ENCODE data around the gene CDC45. TPM values are rescaled to one million over a fixed set of nuclear protein-coding genes. Genes with fewer than 3 reads are reported as not detected.

Gene CDC45
- total and polyA plus RNA-seq, 2 donors = 5.1 to 31.7 TPM

DNA sequence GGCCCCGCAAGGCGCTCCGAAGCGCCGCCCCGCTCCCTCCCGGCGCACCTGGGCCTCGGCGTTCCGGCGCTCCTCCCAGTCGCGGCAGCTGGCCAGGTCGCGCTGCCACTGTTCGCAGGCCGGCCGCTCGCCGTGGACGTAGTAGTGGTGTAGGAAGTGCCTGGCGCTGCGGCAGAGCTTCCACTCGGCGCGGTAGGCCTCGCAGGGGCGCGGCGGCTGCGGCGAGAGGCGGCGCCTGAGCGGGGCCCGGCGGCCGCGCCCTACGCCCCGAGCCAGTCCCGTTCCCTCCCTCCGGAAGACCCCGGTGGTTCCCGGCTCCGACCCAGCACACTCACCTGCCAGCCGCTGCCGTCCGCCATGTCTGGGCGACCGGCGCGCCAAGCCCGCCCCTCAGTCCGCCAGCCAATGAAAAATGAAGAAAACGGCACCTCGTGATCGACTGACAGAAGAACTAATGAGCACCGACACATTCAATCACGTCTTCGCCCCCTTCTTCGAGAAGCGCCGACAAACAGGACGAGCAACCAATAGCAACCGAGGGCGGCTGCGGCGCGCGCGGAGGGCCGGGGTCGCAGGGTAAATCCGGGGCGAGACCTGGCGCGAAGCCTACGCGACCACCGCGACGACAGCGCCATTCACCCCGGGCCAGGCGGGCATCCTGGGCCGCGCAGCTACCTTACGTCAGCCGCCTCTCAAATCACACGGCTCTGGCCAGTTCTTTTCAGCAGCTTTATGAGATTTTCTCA, 32.2 kb upstream of the CDC45 start, which contains the start of gene C22orf39:
C22orf39 (minus strand) TSS at position 382 of the 746 bp plus-strand sequence; CDS start at position 359, 23 bp downstream.
- Histone ChIP-seq H3K4me3 (ENCODE audit: low read length in 2 of 2) (peak within 1 kb of the TSS; percentile 80 to 91), H3K4me1 (ENCODE audit: control insufficient read depth in 2 of 2, insufficient read depth in 2 of 2, low read length in 2 of 2) (peaks cover 17 to 26% of the 10 kb centered on the region in 2 donors), H3K36me3 (ENCODE audit: control insufficient read depth in 2 of 2, insufficient read depth in 2 of 2, low read length in 1 of 2) (peaks cover 20 to 32% of the 10 kb centered on the region in 2 donors), H3K27ac (ENCODE audit: low read depth in 1 of 2, low read length in 1 of 2) (peak within 1 kb of the TSS; percentile 86 to 92), H3K27me3 (ENCODE audit: control insufficient read depth in 2 of 2, insufficient read depth in 1 of 2, low read length in 1 of 2) (no peaks in the 10 kb centered on the region), H3K9me3 (ENCODE audit: control insufficient read depth in 2 of 2, insufficient read depth in 1 of 2, low read length in 1 of 2) (no peaks in the 10 kb centered on the region)
- peak; percentile 76 to 96 (median 86) for DNase-seq (ENCODE audit: low read depth in 6 of 9, low spot score in 9 of 9)
- under 1% methylated on average over 92 of the region's 92 CpGs for WGBS

DNA sequence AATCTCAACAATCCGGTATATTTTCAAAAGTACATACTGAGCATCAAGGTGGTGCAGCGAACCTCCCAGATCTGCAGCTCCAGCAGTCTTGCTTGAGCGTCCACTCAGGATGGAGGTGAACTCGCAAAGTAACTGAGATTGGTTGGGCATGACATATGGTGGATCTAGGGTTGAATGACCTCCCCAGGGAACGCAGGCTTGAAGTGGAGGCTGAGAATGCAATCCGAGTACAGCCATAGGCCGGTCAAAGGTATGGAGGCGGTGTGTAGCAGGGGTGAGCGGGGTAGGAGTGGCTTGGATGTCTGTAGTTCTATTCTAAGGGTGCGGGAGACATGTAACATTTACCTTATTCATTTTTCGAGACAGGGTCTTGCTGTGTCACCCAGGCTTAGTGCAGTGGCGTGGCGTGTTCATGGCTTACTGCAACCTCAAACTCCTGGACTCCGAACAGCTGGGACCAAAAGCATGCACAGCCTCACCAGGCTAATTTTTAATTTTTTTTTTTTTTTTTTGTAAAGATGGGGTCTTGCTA, 31.6 kb upstream of the CDC45 start:
- peak in 5 of 9 donors; percentile 15 to 47 (median 27) for DNase-seq (ENCODE audit: low read depth in 6 of 9, low spot score in 9 of 9)
- no peaks in the 10 kb centered on the region for H3K27me3 ChIP-seq (ENCODE audit: control insufficient read depth in 2 of 2, insufficient read depth in 1 of 2, low read length in 1 of 2)
- peak overlapping the region; percentile 80 to 91 for H3K4me3 ChIP-seq (ENCODE audit: low read length in 2 of 2)
- peaks cover 26 to 35% of the 10 kb centered on the region in 2 donors for H3K36me3 ChIP-seq (ENCODE audit: control insufficient read depth in 2 of 2, insufficient read depth in 2 of 2, low read length in 1 of 2)
- H3K4me1 ChIP-seq (ENCODE audit: control insufficient read depth in 2 of 2, insufficient read depth in 2 of 2, low read length in 2 of 2) = peaks cover 17 to 26% of the 10 kb centered on the region in 2 donors
- H3K27ac ChIP-seq (ENCODE audit: low read depth in 1 of 2, low read length in 1 of 2) = peak overlapping the region; percentile 86 to 92
- H3K9me3 ChIP-seq (ENCODE audit: control insufficient read depth in 2 of 2, insufficient read depth in 1 of 2, low read length in 1 of 2) = no peaks in the 10 kb centered on the region
- 21% methylated on average over 14 of the region's 14 CpGs for WGBS

- H3K27me3 ChIP-seq (ENCODE audit: control insufficient read depth in 2 of 2, insufficient read depth in 1 of 2, low read length in 1 of 2) = no peaks in the 10 kb centered on the region
- H3K4me1 ChIP-seq (ENCODE audit: control insufficient read depth in 2 of 2, insufficient read depth in 2 of 2, low read length in 2 of 2) = peaks cover 17 to 26% of the 10 kb centered on the region in 2 donors
- no peak overlapping the region for H3K27ac ChIP-seq (ENCODE audit: low read depth in 1 of 2, low read length in 1 of 2)
- peak overlapping the region in 1 of 2 donors; percentile 80 for H3K4me3 ChIP-seq (ENCODE audit: low read length in 2 of 2)
- no peak for DNase-seq (ENCODE audit: low read depth in 6 of 9, low spot score in 9 of 9)
- WGBS = 94% methylated on average over 5 of the region's 5 CpGs
- peaks cover 30 to 37% of the 10 kb centered on the region in 2 donors for H3K36me3 ChIP-seq (ENCODE audit: control insufficient read depth in 2 of 2, insufficient read depth in 2 of 2, low read length in 1 of 2)
- H3K9me3 ChIP-seq (ENCODE audit: control insufficient read depth in 2 of 2, insufficient read depth in 1 of 2, low read length in 1 of 2) = no peaks in the 10 kb centered on the region
These were observed 30.8 kb upstream of the CDC45 start for GRCh38 chr22:19448739-19449421.

GRCh38 chr22:19449422-19449767, 30.3 kb upstream of the CDC45 start:
- Histone ChIP-seq H3K4me3 (ENCODE audit: low read length in 2 of 2) (no peak overlapping the region), H3K36me3 (ENCODE audit: control insufficient read depth in 2 of 2, insufficient read depth in 2 of 2, low read length in 1 of 2) (peaks cover 29 to 36% of the 10 kb centered on the region in 2 donors), H3K27me3 (ENCODE audit: control insufficient read depth in 2 of 2, insufficient read depth in 1 of 2, low read length in 1 of 2) (no peaks in the 10 kb centered on the region), H3K27ac (ENCODE audit: low read depth in 1 of 2, low read length in 1 of 2) (no peak overlapping the region), H3K4me1 (ENCODE audit: control insufficient read depth in 2 of 2, insufficient read depth in 2 of 2, low read length in 2 of 2) (peaks cover 17 to 26% of the 10 kb centered on the region in 2 donors), H3K9me3 (ENCODE audit: control insufficient read depth in 2 of 2, insufficient read depth in 1 of 2, low read length in 1 of 2) (no peaks in the 10 kb centered on the region)
- WGBS = 94% methylated on average over 2 of the region's 2 CpGs
- DNase-seq (ENCODE audit: low read depth in 6 of 9, low spot score in 9 of 9) = no peak

DNA sequence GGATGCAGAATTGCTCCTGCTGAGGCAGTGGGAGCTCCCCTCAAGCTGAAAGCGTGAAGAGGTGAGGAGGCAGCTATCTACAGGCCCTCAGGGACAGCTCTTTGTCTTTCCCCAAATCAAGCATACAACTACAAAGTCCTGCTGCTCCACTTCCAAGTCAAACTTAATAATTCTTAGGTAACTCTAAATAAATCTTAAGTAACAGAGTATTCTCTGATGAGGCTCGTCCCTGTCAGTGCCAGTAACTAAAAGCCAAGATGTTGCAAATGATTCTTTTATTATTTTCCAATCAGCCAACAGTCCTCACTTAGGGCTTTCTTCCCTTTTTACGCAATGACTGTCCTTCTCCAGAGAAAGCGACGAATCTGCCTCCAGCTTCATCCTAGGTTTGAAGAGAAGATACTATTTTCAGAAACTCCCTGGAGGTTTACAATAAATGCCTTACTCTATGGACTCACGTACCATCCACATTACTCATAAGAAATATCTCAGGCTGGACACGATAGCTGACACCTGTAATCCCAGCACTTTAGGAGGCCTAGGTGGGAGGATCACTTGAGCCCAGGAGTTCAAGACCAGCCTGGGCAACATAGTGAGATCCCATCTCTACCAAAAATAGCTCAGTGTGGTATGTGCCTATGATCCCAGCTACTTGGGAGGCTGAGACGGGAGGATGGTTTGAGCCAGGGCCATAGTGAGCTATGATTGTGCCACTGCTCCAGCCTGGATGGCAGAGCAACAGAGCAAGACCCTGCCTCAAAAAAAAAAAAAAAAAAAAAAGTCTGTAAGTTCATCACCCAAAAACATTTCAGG, 29.2 kb upstream of the CDC45 start:
- Histone ChIP-seq H3K27me3 (ENCODE audit: control insufficient read depth in 2 of 2, insufficient read depth in 1 of 2, low read length in 1 of 2) (no peaks in the 10 kb centered on the region), H3K4me1 (ENCODE audit: control insufficient read depth in 2 of 2, insufficient read depth in 2 of 2, low read length in 2 of 2) (peaks cover 17 to 26% of the 10 kb centered on the region in 2 donors), H3K27ac (ENCODE audit: low read depth in 1 of 2, low read length in 1 of 2) (no peak overlapping the region), H3K36me3 (ENCODE audit: control insufficient read depth in 2 of 2, insufficient read depth in 2 of 2, low read length in 1 of 2) (peaks cover 35 to 42% of the 10 kb centered on the region in 2 donors), H3K9me3 (ENCODE audit: control insufficient read depth in 2 of 2, insufficient read depth in 1 of 2, low read length in 1 of 2) (no peaks in the 10 kb centered on the region), H3K4me3 (ENCODE audit: low read length in 2 of 2) (no peak overlapping the region)
- WGBS = 97% methylated on average over 8 of the region's 8 CpGs
- DNase-seq (ENCODE audit: low read depth in 6 of 9, low spot score in 9 of 9) = no peak

- no peaks in the 10 kb centered on the region for H3K9me3 ChIP-seq (ENCODE audit: control insufficient read depth in 2 of 2, insufficient read depth in 1 of 2, low read length in 1 of 2)
- H3K27ac ChIP-seq (ENCODE audit: low read depth in 1 of 2, low read length in 1 of 2) = no peak overlapping the region
- peaks cover 45 to 52% of the 10 kb centered on the region in 2 donors for H3K36me3 ChIP-seq (ENCODE audit: control insufficient read depth in 2 of 2, insufficient read depth in 2 of 2, low read length in 1 of 2)
- H3K4me1 ChIP-seq (ENCODE audit: control insufficient read depth in 2 of 2, insufficient read depth in 2 of 2, low read length in 2 of 2) = peaks cover 14 to 21% of the 10 kb centered on the region in 2 donors
- no peak overlapping the region for H3K4me3 ChIP-seq (ENCODE audit: low read length in 2 of 2)
- no peak for DNase-seq (ENCODE audit: low read depth in 6 of 9, low spot score in 9 of 9)
- 97% methylated on average over 4 of the region's 4 CpGs for WGBS
- H3K27me3 ChIP-seq (ENCODE audit: control insufficient read depth in 2 of 2, insufficient read depth in 1 of 2, low read length in 1 of 2) = no peaks in the 10 kb centered on the region
These were observed 28.1 kb upstream of the CDC45 start for GRCh38 chr22:19451570-19451969.

GRCh38 chr22:19453718-19454117, 26.0 kb upstream of the CDC45 start:
- H3K4me3 ChIP-seq (ENCODE audit: low read length in 2 of 2) = no peak overlapping the region
- H3K4me1 ChIP-seq (ENCODE audit: control insufficient read depth in 2 of 2, insufficient read depth in 2 of 2, low read length in 2 of 2) = peaks cover 1 to 8% of the 10 kb centered on the region in 2 donors
- H3K9me3 ChIP-seq (ENCODE audit: control insufficient read depth in 2 of 2, insufficient read depth in 1 of 2, low read length in 1 of 2) = no peaks in the 10 kb centered on the region
- DNase-seq (ENCODE audit: low read depth in 6 of 9, low spot score in 9 of 9) = no peak
- H3K27me3 ChIP-seq (ENCODE audit: control insufficient read depth in 2 of 2, insufficient read depth in 1 of 2, low read length in 1 of 2) = no peaks in the 10 kb centered on the region
- no peak overlapping the region for H3K27ac ChIP-seq (ENCODE audit: low read depth in 1 of 2, low read length in 1 of 2)
- 97% methylated on average over 5 of the region's 5 CpGs for WGBS
- peaks cover 62 to 70% of the 10 kb centered on the region in 2 donors for H3K36me3 ChIP-seq (ENCODE audit: control insufficient read depth in 2 of 2, insufficient read depth in 2 of 2, low read length in 1 of 2)

DNA sequence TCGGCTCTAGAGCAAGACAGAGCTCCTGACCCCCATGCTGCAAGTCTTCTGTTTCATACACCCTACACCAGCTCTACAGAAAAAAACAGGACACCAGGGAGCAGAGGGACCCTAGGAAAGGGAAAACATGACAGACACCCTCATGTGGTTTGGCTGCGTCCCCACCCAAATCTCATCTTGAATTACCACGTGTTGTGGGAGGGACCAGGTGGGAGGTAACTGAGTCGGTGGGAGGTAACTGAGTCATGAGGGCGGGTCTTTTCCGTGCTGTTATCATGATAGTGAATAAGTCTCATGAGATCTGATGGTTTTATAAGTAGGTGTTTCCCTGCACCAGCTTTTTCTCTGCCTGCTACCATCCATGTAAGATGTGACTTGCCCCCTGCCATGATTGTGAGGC, 25.6 kb upstream of the CDC45 start:
- Histone ChIP-seq H3K4me1 (ENCODE audit: control insufficient read depth in 2 of 2, insufficient read depth in 2 of 2, low read length in 2 of 2) (peaks cover 0 to 4% of the 10 kb centered on the region in 2 donors), H3K9me3 (ENCODE audit: control insufficient read depth in 2 of 2, insufficient read depth in 1 of 2, low read length in 1 of 2) (no peaks in the 10 kb centered on the region), H3K4me3 (ENCODE audit: low read length in 2 of 2) (no peak overlapping the region), H3K36me3 (ENCODE audit: control insufficient read depth in 2 of 2, insufficient read depth in 2 of 2, low read length in 1 of 2) (peaks cover 62 to 71% of the 10 kb centered on the region in 2 donors), H3K27ac (ENCODE audit: low read depth in 1 of 2, low read length in 1 of 2) (no peak overlapping the region), H3K27me3 (ENCODE audit: control insufficient read depth in 2 of 2, insufficient read depth in 1 of 2, low read length in 1 of 2) (no peaks in the 10 kb centered on the region)
- 95% methylated on average over 6 of the region's 6 CpGs for WGBS
- DNase-seq (ENCODE audit: low read depth in 6 of 9, low spot score in 9 of 9) = no peak

All from thymus (tissue), 11 donors.